ENCODE measurements around the gene MYO3B.

The MYO3B gene

DNA sequence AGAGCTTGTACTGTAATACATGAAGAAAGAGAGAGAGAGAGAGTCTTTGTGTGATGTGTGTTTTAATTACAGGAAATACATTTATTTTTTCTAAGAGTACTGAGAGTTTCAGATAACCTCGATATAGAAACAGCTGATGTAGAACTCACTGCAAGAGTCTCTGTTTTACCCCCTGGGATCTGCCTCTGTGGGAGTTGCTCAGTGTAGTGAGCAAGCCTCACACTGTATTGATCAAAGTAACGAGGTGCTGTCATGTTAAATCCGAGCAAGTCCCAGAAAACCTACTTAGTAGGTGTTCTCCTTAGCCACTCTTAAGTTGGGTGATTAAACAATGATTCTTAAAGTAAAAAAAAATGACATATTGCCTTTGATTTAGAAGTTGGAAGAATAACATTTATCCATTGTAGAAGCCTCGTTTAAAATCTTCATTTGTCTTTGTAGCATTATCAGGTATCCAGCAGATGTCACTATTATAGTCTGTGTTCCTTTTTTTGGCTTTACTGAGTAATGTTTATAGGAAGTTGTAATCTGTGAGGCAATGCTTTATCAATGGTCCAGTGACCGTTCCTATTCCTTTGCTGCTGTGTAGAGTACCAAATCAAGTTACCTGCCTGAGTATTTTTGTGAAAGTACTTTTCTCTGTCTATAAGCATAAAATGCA is 219.0 kb downstream of the MYO3B start:
- Histone ChIP-seq H3K4me3 (ENCODE audit: insufficient read depth, low read length, poor library complexity, severe bottlenecking) (no peak overlapping the region), H3K9me2 (replicated peaks; ENCODE audit: insufficient read depth, low read length) (no peaks in the 10 kb centered on the region), H3K27me3 (ENCODE audit: low read length) (no peaks in the 10 kb centered on the region), H3K36me3 (ENCODE audit: low read length) (no peaks in the 10 kb centered on the region), H3K4me2 (ENCODE audit: low read depth, low read length, poor library complexity, severe bottlenecking) (no peak overlapping the region), H3K9ac (ENCODE audit: low read length) (no peak overlapping the region), H3K27ac (ENCODE audit: low read depth, low read length) (no peak overlapping the region), H3K9me3 (ENCODE audit: insufficient read depth, low read length) (no peaks in the 10 kb centered on the region), H2AFZ (ENCODE audit: low read depth, low read length, severe bottlenecking) (no peak overlapping the region), H3K79me2 (ENCODE audit: insufficient read depth, low read length) (no peaks in the 10 kb centered on the region), H4K20me1 (ENCODE audit: low read depth, low read length) (no peaks in the 10 kb centered on the region), H3F3A (ENCODE audit: insufficient read depth) (no peaks in the 10 kb centered on the region)
- no peak for TF ChIP-seq EZH2phosphoT487 (conservative IDR thresholded peaks at IDR 0.05; ENCODE audit: low read length)
- TF ChIP-seq, protein P1, sequence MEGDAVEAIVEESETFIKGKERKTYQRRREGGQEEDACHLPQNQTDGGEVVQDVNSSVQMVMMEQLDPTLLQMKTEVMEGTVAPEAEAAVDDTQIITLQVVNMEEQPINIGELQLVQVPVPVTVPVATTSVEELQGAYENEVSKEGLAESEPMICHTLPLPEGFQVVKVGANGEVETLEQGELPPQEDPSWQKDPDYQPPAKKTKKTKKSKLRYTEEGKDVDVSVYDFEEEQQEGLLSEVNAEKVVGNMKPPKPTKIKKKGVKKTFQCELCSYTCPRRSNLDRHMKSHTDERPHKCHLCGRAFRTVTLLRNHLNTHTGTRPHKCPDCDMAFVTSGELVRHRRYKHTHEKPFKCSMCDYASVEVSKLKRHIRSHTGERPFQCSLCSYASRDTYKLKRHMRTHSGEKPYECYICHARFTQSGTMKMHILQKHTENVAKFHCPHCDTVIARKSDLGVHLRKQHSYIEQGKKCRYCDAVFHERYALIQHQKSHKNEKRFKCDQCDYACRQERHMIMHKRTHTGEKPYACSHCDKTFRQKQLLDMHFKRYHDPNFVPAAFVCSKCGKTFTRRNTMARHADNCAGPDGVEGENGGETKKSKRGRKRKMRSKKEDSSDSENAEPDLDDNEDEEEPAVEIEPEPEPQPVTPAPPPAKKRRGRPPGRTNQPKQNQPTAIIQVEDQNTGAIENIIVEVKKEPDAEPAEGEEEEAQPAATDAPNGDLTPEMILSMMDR (IDR thresholded peaks at IDR 0.05; ENCODE audit: insufficient read depth, low read length, poor library complexity, severe bottlenecking), result no peak

DNA sequence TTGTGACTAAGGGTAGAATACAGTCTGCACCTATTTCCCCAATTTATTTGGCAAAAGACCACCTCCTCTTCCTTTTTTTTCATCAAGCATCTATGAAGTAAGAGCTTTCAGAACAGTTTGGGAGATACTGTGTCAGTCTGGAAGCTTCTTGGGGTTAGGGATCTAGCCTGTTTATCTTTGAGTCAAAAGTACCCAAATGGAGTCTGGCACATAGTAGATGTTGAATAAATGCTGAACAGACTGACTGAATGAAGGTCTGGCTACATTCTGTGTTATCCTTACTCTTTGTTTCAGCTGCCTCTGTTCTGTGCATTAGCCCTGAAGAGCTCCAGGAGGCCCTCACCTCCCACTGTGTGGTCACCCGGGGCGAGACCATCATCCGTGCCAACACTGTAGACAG is 223.2 kb downstream of the MYO3B start:
- Histone ChIP-seq H3K9me2 (replicated peaks; ENCODE audit: insufficient read depth, low read length) (no peaks in the 10 kb centered on the region), H4K20me1 (ENCODE audit: low read depth, low read length) (no peaks in the 10 kb centered on the region), H3K27me3 (ENCODE audit: low read length) (no peaks in the 10 kb centered on the region), H3K36me3 (ENCODE audit: low read length) (no peaks in the 10 kb centered on the region), H3K4me3 (ENCODE audit: insufficient read depth, low read length, poor library complexity, severe bottlenecking) (no peak overlapping the region), H3F3A (ENCODE audit: insufficient read depth) (no peaks in the 10 kb centered on the region), H3K9me3 (ENCODE audit: insufficient read depth, low read length) (no peaks in the 10 kb centered on the region), H3K79me2 (ENCODE audit: insufficient read depth, low read length) (no peaks in the 10 kb centered on the region), H3K9ac (ENCODE audit: low read length) (no peak overlapping the region), H2AFZ (ENCODE audit: low read depth, low read length, severe bottlenecking) (no peak overlapping the region), H3K4me2 (ENCODE audit: low read depth, low read length, poor library complexity, severe bottlenecking) (no peak overlapping the region), H3K27ac (ENCODE audit: low read depth, low read length) (no peak overlapping the region)
- TF ChIP-seq, protein P1 (IDR thresholded peaks at IDR 0.05; ENCODE audit: insufficient read depth, low read length, poor library complexity, severe bottlenecking), result no peak
- no peak for TF ChIP-seq EZH2phosphoT487 (conservative IDR thresholded peaks at IDR 0.05; ENCODE audit: low read length)

DNA sequence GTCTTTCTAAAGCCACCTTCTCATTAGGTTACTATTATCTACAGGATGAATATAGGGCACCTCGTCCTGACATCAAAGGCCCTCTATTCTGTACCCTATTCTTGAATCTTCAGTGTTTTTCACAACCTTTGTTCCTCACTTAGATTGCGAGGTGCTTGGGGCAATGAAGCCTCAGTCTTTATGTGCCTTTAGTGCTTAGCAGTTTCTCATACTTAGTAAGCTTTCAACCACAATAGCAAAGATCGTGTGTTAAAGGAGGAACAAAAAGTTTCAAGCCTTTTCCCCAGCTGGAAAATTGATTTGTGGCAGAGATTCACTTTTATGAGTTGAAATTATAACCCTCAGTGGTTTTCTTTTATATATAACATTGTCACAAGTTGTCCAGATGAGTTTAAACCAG is 226.9 kb downstream of the MYO3B start:
- TF ChIP-seq, protein P1 (IDR thresholded peaks at IDR 0.05; ENCODE audit: insufficient read depth, low read length, poor library complexity, severe bottlenecking), result no peak
- TF ChIP-seq EZH2phosphoT487 (conservative IDR thresholded peaks at IDR 0.05; ENCODE audit: low read length), result no peak
- Histone ChIP-seq H3K36me3 (ENCODE audit: low read length) (no peaks in the 10 kb centered on the region), H3K9me3 (ENCODE audit: insufficient read depth, low read length) (no peaks in the 10 kb centered on the region), H3K9ac (ENCODE audit: low read length) (no peak overlapping the region), H3K9me2 (replicated peaks; ENCODE audit: insufficient read depth, low read length) (no peaks in the 10 kb centered on the region), H3K79me2 (ENCODE audit: insufficient read depth, low read length) (no peaks in the 10 kb centered on the region), H3F3A (ENCODE audit: insufficient read depth) (no peaks in the 10 kb centered on the region), H3K27me3 (ENCODE audit: low read length) (no peaks in the 10 kb centered on the region), H3K4me2 (ENCODE audit: low read depth, low read length, poor library complexity, severe bottlenecking) (no peak overlapping the region), H3K4me3 (ENCODE audit: insufficient read depth, low read length, poor library complexity, severe bottlenecking) (no peak overlapping the region), H3K27ac (ENCODE audit: low read depth, low read length) (no peak overlapping the region), H4K20me1 (ENCODE audit: low read depth, low read length) (no peaks in the 10 kb centered on the region), H2AFZ (ENCODE audit: low read depth, low read length, severe bottlenecking) (no peak overlapping the region)

Measured in SU-DHL-6 (cell line).